ENCODE data around the gene SERPINA9. TPM values are rescaled to one million over a fixed set of nuclear protein-coding genes. Genes with fewer than 3 reads are reported as not detected.

SERPINA9 gene
- polyA plus RNA-seq, 3 donors, result not detected

- DNase-seq, result no peak
Measured at GRCh38 chr14:94462763-94463572, 13.0 kb downstream of the SERPINA9 start.

GRCh38 chr14:94462219-94462551 is 13.8 kb downstream of the SERPINA9 start:
- DNase-seq, result no peak

- DNase-seq, result no peak
Measured at GRCh38 chr14:94461526-94462218, 14.3 kb downstream of the SERPINA9 start.

GRCh38 chr14:94460631-94461416 is 15.2 kb downstream of the SERPINA9 start:
- no peak for DNase-seq

GRCh38 chr14:94458558-94459205 is 17.3 kb downstream of the SERPINA9 start:
- DNase-seq, result no peak

- no peak for DNase-seq
Measured at GRCh38 chr14:94458096-94458495, 17.9 kb downstream of the SERPINA9 start.

GRCh38 chr14:94455928-94456327 is 20.1 kb downstream of the SERPINA9 start:
- no peak for DNase-seq

GRCh38 chr14:94451826-94452225 is 24.2 kb downstream of the SERPINA9 start:
- DNase-seq, result no peak

GRCh38 chr14:94451091-94451771 is 24.8 kb downstream of the SERPINA9 start:
- DNase-seq, result no peak

- DNase-seq, result no peak
Measured at GRCh38 chr14:94450722-94451090, 25.3 kb downstream of the SERPINA9 start.

- no peak for DNase-seq
Measured at GRCh38 chr14:94449930-94450329, 26.1 kb downstream of the SERPINA9 start.

- peak; percentile 37 for DNase-seq
Measured at GRCh38 chr14:94448071-94448808, 27.8 kb downstream of the SERPINA9 start.

GRCh38 chr14:94447206-94447605 is 28.8 kb downstream of the SERPINA9 start:
- no peak for DNase-seq

GRCh38 chr14:94446126-94446525 is 29.9 kb downstream of the SERPINA9 start:
- no peak for DNase-seq

- DNase-seq, result no peak
Measured at GRCh38 chr14:94445003-94445402, 31.0 kb downstream of the SERPINA9 start.

- no peak for DNase-seq
Measured at GRCh38 chr14:94441531-94442205, 34.3 kb downstream of the SERPINA9 start.

- no peak for DNase-seq
Measured at GRCh38 chr14:94441130-94441529, 34.9 kb downstream of the SERPINA9 start.

GRCh38 chr14:94439453-94440057 is 36.4 kb downstream of the SERPINA9 start:
- DNase-seq, result no peak

- no peak for DNase-seq
Measured at GRCh38 chr14:94428610-94429009, 47.4 kb downstream of the SERPINA9 start.

Measured in renal pelvis (tissue), 4 donors.